ENCODE results near the gene LYRM2.

LYRM2 gene

DNA sequence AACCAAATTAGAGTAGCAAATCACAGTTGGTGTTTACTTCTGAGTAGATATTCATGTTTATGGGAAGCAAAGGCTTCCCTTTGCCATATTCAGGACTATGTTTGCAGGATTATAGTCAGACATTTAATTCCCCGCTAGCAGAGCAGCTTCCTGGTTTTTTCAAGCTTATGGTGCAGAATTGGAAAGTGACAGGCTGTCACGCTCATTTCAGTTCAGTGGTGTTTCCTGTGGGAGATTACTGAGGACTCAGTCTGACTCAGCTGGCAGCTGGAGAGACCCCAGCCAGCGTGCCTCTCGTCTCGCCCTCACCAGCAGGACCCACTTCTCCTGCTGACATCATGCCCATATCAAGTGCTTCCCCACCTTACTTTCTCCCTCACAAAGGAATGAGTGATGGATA, 85.1 kb downstream of the LYRM2 start:
- no peak for DNase-seq

DNA sequence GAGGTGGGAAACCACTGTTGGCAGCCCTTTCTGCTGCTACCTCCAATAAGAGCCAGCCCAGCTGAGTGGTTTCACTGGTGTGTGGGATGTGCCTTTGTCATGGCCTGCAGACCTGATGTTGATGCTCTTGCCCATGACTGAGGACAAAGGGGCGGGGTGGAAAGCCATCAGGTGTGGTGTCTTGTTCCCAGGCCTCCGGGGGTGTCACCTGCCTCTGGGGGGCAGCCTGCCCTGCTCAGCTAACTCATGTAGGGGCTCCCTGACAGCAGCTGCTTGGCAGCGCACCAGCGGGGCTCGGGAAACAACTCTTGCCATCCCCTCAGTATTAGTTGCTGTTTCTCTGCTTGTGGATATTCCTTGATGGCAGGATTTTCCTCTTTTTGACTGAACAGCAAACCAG, 91.3 kb downstream of the LYRM2 start:
- no peak for DNase-seq

DNA sequence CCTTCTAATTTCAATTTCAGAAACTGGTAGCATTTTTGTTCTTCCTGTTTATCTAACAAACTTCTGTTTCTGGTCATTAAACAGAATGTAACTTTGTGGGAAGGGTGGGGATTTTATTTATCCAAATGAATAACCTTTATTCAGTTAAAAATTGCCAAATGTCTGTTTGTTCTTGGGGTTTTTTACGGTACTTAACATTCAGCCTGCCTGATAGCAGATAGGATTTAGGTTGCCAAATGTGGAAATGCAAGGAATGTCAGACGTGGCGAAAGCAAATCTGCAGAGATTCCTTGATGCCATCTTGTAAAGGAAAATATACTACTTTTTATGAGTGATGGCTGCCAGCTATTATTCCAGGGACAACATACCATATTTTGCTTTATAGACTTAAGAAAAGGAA, 95.7 kb downstream of the LYRM2 start:
- no peak for DNase-seq

DNA sequence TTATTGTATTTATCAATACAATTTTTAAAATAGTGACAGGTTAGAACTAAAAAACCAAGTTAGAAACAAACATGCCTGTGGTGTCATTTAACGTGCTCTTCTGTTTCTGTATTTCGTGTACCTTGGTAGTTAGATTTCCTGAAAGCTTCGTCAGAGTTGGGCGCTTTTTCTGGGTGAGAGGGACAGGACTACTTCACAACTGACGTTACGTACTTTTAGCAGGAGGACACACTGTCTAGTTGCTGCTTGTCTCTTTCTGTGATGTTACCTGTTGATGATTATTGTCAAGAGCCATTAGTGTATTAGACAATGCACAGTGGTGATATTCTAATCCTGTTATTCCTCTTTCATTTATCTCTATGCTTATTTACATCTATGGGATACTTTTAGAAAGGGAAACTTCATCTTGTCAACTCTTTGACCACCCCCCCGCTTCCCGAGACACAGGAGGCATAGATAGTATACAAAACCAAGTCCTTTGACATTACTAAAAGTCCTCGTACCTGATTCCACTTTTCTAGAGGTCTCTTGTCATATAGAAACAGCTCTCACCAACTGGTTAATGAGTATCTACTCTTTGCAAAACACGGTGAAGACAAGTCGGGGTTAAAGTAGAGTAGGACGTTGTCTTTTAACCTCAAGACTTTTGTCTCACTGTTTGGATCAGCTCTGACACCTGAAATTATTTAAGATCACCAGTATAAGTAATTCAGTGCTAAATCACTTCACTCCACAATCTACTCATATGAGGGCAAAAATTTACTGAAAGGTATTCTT, 96.3 kb downstream of the LYRM2 start:
- no peak for DNase-seq

DNA sequence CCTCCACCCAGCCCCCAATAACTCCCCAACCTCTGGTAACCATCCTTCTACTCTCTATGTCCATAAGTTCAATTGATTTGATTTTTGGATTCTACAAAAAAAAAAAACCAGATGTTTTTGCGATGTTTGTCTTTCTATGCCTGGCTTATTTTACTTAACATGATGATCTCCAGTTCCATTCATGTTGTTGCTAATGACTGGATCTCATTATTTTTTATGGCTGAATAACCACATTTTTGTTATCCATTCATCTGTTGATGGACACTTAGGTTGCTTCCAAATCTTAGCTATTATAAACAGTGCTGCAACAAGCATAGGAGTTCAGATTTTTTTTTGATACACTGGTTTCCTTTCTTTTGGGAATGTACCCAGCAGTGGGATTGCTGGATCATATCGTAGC, 98.8 kb downstream of the LYRM2 start:
- no peak for DNase-seq

DNA sequence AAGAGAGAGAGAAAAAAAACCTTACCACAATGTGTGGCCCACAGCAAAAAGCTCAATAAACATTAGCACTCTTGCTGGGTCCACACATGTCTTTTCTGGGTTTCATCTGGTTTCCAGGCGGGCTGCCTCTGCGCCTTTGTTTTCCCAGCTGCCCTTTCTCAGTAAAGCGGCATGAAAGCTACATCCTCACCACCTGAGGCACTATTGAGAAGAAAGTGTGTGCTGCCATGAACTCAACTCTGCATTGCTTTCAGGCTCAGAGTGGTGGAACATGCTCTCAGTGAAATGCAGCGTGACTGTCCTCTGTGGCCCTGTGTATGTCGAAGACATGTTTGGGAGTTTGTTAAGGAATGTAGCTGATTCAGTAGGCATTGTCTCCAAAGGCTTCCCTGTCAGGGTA, 102.3 kb downstream of the LYRM2 start:
- no peak for DNase-seq

DNA sequence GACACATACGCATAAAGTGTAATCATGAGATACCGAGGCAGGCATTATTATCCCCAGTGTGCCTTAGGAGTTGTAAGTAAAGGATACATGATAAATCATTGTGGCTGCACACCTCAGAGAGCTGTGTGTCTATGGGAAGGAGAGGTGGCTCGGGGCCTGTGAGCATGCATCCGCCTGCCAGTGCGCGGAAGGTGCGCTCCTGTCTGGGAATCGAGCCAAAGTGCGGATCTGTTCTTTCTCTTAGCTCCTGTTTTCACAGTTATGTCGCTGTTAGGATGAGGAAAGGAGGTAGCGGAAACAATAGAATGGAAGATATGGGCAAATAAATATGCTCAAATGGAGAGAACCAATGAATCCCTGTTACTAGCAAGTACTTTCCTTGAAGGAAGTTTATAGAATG, 107.6 kb downstream of the LYRM2 start:
- DNase-seq: peak in 1 of 2 experiments; percentile 23

DNA sequence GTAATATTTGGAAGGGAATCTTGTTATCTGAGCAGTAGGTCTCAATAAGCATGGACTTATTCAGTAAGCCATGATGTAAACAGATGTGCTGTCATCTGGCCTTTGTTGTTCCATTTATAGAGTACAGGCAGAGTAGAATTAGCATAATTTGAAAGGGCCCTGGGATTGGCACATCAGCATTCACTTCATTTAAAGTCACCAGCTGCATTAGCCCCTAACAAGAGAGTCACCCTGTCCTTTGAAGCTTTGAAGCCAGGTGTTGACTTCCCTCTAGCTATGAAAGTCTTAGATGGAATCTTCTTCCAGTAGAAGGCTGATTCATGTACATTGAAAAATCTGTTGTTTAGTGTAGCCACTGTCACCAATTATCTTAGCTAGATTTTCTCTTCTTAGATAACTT, 109.7 kb downstream of the LYRM2 start:
- DNase-seq: no peak

DNA sequence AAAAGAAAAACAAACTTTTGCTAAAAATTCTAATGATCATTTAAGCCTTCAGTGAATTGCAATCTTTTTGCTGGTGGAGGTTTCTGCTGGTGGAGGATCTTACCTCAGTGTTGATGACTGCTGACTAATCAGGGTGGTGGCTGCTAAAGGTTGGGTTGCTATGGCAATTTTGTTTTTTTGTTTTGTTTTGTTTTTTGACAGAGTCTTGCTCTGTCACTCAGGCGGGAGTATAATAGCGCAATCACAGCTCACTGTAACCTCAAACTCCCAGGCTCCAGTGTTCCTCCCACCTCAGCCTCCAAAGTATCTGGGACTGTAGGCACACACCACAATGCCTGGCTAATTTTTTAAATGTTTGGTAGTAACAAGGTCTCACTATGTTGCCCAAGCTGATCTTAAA, 110.9 kb downstream of the LYRM2 start:
- no peak for DNase-seq

DNA sequence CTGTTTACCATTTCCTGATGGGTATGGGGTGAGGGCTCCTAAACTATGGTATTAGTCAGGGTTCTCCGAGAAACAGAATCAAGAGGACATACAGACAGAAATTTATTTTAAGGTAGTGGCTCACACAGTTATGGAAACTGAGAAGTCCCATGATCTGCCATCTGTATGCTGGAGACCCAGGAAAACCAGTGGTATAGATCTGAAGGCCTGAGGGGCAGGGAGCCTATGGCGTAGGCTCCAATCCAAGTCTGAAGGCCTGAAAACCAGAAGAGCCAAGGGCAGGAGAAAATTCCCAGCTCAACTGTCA, 112.0 kb downstream of the LYRM2 start:
- DNase-seq: no peak

DNA sequence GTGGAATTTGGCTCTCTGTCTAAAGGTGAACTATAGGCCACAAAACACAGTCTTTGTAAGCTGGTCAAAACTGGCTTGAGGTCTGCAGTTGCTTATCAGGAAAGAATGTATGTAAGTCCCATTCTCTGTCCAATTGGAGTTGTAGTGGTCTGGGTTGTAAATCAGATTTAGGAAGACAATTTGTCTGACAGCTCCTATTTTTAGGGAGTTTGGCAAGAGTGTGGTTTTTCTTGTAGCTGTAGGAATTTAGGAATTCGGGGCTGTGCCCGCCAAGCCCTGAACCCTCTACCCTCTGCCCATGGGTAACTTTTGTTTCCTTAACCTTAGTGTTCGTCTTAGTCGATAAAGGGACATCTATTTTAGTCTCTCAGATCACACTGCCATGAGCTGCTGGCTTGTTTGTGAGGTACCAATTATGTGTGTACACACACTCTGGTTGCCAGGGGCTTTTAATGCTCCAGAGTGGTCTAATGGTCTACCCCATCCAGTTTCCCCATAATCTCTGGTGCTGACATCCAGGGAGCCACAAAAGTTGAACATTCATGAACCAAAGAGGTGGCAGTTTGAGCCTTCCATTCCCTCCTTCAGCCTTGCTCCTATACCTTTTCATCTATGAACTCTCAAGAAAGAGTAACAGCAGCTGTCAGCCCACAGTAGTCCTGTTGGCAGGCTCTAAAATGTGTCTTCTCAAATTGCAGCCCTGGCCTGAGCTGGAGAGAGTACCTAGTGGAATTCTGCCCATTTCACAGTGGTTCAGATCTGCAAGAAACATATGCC, 112.6 kb downstream of the LYRM2 start:
- DNase-seq: no peak

DNA sequence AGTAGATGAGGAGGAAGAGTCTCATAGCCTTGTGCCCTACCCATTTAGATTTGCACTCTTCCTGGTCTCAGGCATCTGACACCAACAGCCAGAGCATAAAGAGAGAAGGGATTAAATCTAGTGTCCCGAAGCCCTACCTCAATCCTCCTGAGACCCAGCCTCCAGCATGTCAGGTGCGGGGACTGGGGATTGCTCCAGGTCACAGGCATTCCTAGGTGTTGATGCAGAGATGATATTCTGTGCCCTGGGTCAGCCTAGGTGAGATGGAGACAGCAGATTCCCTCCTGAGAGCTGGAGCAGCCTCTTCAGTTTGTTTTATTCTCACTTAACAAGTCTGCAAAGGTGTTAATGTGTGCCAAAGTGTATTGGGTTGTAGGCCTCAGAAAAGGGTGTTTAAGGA, 115.8 kb downstream of the LYRM2 start:
- no peak for DNase-seq

DNA sequence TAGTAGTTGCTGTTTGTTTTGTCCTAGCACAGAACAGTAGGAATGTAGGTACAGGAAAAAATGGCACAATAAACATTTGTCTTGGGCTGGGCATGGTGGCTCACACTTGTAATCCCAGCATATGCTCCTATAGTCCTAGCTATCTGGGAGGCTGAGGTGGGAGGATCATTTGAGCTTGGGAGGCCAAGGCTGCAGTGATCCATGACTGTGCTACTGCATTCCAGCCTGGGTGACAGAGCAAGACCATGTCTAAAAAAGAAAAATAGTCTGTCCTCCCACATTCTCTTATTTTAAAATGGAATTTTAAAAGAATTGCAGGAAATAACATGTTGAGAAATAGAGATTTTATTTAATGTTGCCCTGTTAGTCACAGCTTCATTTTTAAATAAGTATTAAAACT, 117.8 kb downstream of the LYRM2 start:
- DNase-seq: no peak

DNA sequence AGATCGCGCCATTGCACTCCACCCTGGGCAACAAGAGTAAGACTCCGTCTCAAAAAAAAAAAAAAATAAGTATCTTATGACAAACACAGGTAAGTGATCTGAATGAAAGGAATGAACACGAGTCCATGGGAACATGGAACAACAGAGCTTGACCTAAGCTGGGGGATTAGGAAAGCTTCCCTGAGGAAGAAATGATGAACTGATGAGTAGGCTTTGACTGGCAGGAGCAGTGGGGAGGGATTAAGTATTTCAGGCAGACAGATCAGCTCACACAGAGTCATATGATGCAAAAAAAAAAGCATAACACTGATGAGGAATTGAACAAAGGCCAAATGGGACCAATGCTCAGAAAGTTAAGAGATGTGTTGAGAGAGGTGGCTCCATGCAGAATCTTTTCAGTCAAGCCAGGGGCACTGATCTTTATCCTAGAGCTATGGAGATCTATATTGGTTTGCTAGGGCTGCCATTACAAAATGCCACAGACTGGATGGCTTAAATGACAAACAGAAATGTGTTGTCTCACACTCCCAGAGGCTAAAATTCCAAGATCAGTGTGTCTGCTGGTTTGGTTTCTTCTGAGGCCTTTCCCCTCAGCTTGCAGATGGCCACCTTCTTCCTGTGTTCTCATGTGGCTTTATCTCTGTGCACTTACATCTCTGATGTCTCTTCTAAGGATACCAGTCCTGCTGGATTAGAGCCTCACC, 120.0 kb downstream of the LYRM2 start:
- no peak for DNase-seq

Measured in NCI-H2081 (cell line).